SU-DHL-6 (cell line): ENCODE measurements around the gene GRSF1.

Source experiments
- CTCF ChIP-seq: fragments of 200-600 bp; sonication (generic); IDR thresholded peaks from one replicate; pipeline ENCODE4 v1.5.1; 2017; ENCODE audit warnings: antibody characterized with exemption, mild to moderate bottlenecking, low read length, moderate library complexity; ENCODE audit not compliant: insufficient read depth, poor library complexity, severe bottlenecking
- EZH2phosphoT487 ChIP-seq: fragments of 200-600 bp; sonication (generic), shearing (Covaris generic); conservative IDR thresholded peaks from 2 replicates; pipeline ENCODE4 v1.6.1; 2018; ENCODE audit warnings: mild to moderate bottlenecking, antibody characterized with exemption, low read length, moderate library complexity, mixed read lengths

GRCh38 chr4:70801265-70801809, 38.4 kb downstream of the GRSF1 start:
- TF ChIP-seq CTCF (no peak), EZH2phosphoT487 (no peak)
